ENCODE data around the gene VWC2L.

Gene VWC2L

DNA sequence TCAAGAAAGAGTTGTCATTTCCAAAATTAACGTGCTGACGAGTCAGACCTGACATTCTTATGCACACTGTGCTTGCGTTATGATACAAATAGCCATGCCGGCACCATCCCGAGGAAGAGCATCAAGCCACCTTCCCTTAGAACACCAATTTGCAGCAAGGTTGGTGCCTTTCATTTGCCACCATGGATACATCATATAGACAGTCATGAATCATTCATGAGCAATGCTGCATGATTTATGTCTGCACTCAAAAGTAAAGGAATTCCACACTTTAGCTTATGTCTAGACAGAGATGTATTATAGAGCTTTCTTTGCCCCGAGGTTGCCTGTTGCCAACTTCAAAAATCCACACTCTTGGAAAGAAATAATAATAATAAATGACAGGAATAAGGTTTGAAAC is 166.9 kb downstream of the VWC2L start:
- no peak overlapping the region for H3K4me3 Mint-ChIP-seq
- no peak for ATAC-seq
- H3K27me3 Mint-ChIP-seq: peaks cover 10% of the 10 kb centered on the region
- no peaks in the 10 kb centered on the region for H3K36me3 Mint-ChIP-seq
- H3K4me1 Mint-ChIP-seq: peaks cover 6% of the 10 kb centered on the region
- H3K27ac Mint-ChIP-seq: no peak overlapping the region
- H3K9me3 Mint-ChIP-seq: no peaks in the 10 kb centered on the region

DNA sequence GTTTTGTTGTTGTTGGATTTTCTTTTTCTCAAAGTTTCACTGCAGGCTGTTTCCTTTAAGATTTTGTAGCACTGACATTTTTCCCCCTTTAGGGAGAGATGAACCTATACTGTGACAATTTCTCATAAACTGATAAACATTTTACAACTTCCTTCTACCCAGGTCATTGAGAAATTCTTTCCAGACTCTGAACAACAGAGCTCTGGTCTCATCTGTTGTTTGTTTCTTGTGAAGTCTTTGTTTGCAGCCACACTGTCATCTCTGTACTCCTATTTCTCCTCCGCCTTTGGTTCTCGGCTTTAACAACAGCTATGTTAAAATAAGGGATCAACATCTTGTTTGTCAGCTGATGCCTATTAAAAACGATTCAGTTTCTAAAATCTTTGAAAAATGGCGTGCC is 167.6 kb downstream of the VWC2L start:
- Mint-ChIP-seq H3K27ac (no peak overlapping the region), H3K27me3 (peaks cover 10% of the 10 kb centered on the region), H3K4me3 (no peak overlapping the region), H3K4me1 (peaks cover 6% of the 10 kb centered on the region), H3K9me3 (no peaks in the 10 kb centered on the region), H3K36me3 (no peaks in the 10 kb centered on the region)
- ATAC-seq: no peak

DNA sequence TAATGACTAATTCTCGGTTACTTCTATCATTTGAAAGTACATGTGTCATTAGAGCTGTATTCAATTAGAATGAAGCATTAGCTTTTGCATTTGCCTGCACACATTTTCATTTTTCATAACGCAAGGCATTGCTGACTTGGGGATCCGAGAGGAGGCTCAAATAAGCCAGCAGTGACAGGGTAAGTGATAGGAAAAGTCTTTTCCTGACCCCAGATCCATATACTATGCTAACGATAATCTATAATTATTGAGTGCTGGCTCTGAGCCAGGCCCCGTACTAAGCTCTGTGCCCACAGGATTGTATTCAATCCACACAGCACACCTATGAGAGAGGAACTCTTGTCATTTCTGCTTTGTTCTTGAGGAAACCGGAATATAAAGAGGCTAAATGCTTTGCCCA is 168.2 kb downstream of the VWC2L start:
- Mint-ChIP-seq H3K4me1 (peaks cover 6% of the 10 kb centered on the region), H3K36me3 (no peaks in the 10 kb centered on the region), H3K9me3 (no peaks in the 10 kb centered on the region), H3K4me3 (no peak overlapping the region), H3K27ac (no peak overlapping the region), H3K27me3 (peaks cover 10% of the 10 kb centered on the region)
- ATAC-seq: no peak

DNA sequence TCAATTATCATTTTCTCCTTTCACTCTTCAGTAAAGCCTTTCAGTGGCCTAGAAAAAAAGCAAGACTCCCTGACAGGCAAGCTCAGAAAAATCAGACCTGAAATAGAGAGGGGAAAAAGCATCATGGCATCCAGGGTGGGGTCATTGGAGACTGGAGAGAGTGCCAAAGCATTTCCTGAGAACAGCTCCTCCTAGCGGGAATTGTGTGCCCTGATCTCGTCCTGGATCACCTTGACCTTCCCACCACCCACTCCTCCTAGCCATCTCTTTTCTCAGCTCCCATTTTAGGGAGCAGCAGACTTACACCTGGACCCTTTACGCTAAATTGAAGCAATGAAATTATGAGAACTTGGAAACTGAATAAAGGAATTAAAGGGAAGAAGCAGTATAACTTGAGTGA is 176.6 kb downstream of the VWC2L start:
- H3K27me3 Mint-ChIP-seq: no peaks in the 10 kb centered on the region
- H3K9me3 Mint-ChIP-seq: no peaks in the 10 kb centered on the region
- no peak for ATAC-seq
- H3K4me3 Mint-ChIP-seq: no peak overlapping the region
- no peak overlapping the region for H3K27ac Mint-ChIP-seq
- no peaks in the 10 kb centered on the region for H3K36me3 Mint-ChIP-seq
- no peaks in the 10 kb centered on the region for H3K4me1 Mint-ChIP-seq

DNA sequence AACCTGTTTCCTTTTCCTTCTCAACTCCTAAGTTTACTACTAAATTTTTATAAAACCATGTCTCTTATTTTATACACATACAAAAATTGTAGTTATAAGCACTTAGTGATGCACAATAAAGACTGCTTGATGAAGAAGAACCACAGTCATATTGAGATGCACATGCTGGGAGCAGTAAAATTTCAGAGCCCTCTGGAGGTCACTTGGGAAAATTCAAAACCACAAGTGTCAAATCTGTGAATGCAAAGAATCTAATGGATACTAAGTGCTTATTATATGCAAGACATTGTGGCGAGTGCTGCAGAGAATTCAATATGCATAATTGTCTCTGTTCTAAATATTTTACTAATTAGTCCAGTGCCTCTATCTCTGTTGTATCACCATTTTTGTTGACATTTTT is 180.5 kb downstream of the VWC2L start:
- no peaks in the 10 kb centered on the region for H3K36me3 Mint-ChIP-seq
- no peak for ATAC-seq
- no peaks in the 10 kb centered on the region for H3K9me3 Mint-ChIP-seq
- H3K27me3 Mint-ChIP-seq: no peaks in the 10 kb centered on the region
- H3K4me3 Mint-ChIP-seq: no peak overlapping the region
- no peak overlapping the region for H3K27ac Mint-ChIP-seq
- no peaks in the 10 kb centered on the region for H3K4me1 Mint-ChIP-seq

DNA sequence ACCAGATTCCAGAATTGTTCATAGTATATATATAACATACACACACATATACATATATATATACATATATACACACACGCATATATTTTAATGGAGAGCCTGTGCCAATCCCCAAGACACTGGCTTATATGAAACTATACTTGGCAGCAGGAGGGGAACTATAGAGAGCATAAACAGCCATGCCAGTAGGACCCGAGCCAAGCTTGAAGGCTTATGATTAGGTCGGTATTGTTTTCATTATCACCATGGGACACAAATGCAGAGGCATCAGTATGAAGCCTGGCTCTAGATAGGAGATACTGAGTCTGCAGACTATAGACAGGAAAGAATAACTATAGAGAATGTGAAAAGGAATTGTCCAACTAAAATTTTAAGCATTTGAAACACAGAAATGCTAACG is 181.2 kb downstream of the VWC2L start:
- no peak overlapping the region for H3K4me3 Mint-ChIP-seq
- no peak for ATAC-seq
- H3K4me1 Mint-ChIP-seq: no peaks in the 10 kb centered on the region
- H3K27ac Mint-ChIP-seq: no peak overlapping the region
- H3K9me3 Mint-ChIP-seq: no peaks in the 10 kb centered on the region
- no peaks in the 10 kb centered on the region for H3K27me3 Mint-ChIP-seq
- no peaks in the 10 kb centered on the region for H3K36me3 Mint-ChIP-seq

DNA sequence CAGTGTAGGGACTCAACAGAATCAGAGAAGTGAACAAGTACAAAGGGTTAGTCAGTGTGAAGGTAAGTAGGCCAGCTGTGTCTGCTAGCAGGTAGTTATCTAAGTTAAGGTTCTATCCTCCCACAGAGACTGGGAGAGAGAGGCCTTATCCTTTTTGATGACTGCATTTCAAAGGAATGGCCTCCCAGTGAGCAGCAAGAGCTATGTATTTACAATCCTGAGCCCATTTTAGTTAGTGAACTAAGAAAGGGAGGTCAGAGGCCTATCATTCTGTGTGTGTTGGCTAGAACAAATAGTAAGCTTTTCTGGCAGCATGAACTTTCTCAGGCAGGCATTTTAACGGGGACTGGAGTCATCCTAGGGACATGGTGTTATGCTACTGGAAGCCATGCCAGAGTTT is 182.9 kb downstream of the VWC2L start:
- Mint-ChIP-seq H3K4me3 (no peak overlapping the region), H3K36me3 (no peaks in the 10 kb centered on the region)

DNA sequence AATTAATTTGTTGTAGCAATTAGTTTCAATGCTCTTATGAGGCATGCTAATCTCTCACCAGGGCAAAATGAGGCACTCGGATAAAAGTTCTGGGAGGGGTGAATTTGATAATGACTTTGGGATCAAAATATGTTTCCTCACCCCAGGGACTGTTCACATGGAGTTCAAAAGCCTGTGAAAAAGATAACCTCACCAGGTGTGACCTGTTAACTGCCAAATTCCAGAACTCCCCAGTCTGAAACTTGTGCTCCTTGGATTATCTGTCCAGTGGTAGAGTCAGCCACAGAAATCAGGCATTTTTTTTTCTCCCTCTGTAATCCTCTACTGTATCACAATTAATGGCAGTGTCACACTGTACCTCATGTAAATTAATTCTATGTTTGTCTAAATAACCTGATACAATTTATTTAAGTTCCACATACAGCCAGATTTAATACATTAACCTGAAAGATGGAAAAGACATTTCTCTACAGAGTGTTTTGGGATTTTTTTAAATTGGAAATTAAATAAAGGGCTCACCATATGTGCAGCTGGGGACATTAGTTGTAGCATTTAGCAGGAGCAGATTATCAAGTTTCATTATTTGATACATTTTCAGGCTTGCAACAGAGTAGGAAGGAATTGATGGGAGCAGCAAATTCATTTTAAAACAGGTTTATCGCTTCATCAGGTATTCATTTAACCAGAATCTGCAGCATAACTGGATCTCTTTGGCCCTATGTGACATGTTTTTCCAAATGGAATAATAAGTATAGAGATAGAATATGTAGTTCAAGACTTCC is 191.2 kb downstream of the VWC2L start:
- Mint-ChIP-seq H3K27ac (no peak overlapping the region), H3K4me1 (no peaks in the 10 kb centered on the region), H3K36me3 (no peaks in the 10 kb centered on the region), H3K4me3 (no peak overlapping the region), H3K9me3 (no peaks in the 10 kb centered on the region), H3K27me3 (no peaks in the 10 kb centered on the region)
- ATAC-seq: no peak

More for the DNA sequence above, 182.9 kb downstream of the VWC2L start:
- Mint-ChIP-seq H3K27me3 (no peaks in the 10 kb centered on the region), H3K9me3 (no peaks in the 10 kb centered on the region), H3K27ac (no peak overlapping the region), H3K4me1 (no peaks in the 10 kb centered on the region)
- no peak for ATAC-seq

DNA sequence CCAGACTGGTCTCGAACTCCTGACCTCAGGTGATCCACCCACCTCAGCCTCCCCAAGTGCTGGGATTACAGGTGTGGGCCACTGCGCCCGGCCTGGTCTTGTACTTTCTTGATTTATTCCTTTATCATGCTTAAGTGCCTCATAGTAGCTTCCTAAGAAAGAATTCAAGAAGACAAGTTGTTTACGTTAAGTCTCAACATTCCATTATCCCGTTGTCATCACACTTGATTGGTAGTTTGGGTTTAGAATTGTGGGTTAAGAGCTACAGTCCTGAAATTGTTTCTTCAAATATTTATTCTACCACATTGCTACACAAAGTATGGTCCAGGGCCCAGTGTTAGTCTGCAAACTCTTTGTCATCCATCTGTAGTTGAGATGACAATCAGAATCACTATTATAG is 194.0 kb downstream of the VWC2L start:
- H3K36me3 Mint-ChIP-seq: no peaks in the 10 kb centered on the region
- H3K4me1 Mint-ChIP-seq: no peaks in the 10 kb centered on the region
- no peak overlapping the region for H3K4me3 Mint-ChIP-seq
- no peaks in the 10 kb centered on the region for H3K27me3 Mint-ChIP-seq
- H3K9me3 Mint-ChIP-seq: no peaks in the 10 kb centered on the region
- ATAC-seq: no peak
- no peak overlapping the region for H3K27ac Mint-ChIP-seq

DNA sequence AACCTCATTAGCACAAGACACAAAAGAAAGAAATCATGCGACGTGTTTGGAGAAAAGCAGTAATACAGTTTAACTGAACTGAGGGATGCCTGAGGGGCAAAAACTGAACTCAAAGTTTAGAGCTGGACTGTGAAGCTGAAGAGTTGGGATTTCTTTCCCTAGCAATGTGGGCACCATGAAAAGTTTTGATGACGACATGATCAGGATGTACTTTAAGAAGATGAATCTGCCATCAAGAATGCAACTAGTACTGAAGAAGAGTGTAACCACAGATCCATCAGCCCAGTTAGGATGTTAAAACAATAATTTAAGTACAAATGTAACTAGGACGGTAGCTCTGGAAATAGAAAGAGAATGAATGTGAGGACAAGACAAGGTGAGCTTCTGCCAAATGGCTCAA is 196.2 kb downstream of the VWC2L start:
- no peak for ATAC-seq
- Mint-ChIP-seq H3K27ac (no peak overlapping the region), H3K4me1 (no peaks in the 10 kb centered on the region), H3K4me3 (no peak overlapping the region), H3K9me3 (no peaks in the 10 kb centered on the region), H3K36me3 (no peaks in the 10 kb centered on the region), H3K27me3 (no peaks in the 10 kb centered on the region)

DNA sequence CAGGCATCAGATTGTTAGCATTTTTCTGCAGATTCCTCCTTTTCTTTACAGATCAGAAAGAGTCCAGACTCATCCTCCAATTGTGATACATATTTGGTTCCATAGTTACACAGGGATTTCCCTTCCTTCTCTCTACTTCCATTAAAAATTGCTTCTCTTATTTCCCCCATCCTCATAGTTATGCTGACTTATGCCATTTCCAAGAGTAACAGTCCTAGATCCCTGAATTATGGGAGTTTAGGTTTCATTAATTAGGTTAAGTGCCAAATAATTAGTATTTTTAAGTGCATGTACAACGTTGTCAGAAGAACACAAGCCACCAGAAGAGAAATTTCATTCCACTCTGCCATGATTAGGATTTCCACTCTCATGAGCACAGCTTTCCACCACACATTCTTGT is 200.2 kb downstream of the VWC2L start:
- Mint-ChIP-seq H3K4me3 (no peak overlapping the region), H3K36me3 (no peaks in the 10 kb centered on the region), H3K27me3 (no peaks in the 10 kb centered on the region), H3K27ac (no peak overlapping the region), H3K4me1 (no peaks in the 10 kb centered on the region), H3K9me3 (peaks cover 3% of the 10 kb centered on the region)
- no peak for ATAC-seq

DNA sequence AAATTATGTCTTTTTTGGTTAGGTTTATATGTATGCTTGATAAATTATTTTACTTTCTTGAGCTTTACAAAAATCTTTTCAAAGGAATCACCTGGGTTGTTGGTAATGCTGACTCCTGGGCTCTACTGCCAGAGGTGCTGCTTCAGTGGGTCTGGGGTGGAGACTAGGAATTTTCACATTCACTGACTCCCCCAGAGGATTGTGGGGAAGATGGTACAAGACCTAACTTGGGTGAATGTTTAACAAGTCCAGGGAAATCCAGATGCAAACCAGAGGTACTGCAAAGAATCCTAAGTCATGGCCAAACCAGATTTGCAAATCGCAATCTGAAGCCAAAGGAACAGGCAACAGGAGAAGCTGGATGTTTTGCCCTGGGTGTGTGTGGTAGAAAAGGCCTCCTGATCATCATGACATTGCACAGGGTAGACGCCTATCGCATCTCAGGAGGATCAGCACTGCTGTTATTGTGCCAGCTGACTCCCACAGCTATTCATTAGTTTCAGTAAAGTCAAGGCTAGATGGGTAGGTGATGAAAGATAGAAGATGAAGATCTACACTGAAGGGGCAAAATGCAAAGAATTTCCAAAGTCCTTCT is 213.4 kb downstream of the VWC2L start:
- no peaks in the 10 kb centered on the region for H3K4me1 Mint-ChIP-seq
- no peak overlapping the region for H3K4me3 Mint-ChIP-seq
- H3K27ac Mint-ChIP-seq: no peak overlapping the region
- ATAC-seq: no peak
- H3K27me3 Mint-ChIP-seq: no peaks in the 10 kb centered on the region
- H3K36me3 Mint-ChIP-seq: no peaks in the 10 kb centered on the region
- H3K9me3 Mint-ChIP-seq: no peaks in the 10 kb centered on the region

DNA sequence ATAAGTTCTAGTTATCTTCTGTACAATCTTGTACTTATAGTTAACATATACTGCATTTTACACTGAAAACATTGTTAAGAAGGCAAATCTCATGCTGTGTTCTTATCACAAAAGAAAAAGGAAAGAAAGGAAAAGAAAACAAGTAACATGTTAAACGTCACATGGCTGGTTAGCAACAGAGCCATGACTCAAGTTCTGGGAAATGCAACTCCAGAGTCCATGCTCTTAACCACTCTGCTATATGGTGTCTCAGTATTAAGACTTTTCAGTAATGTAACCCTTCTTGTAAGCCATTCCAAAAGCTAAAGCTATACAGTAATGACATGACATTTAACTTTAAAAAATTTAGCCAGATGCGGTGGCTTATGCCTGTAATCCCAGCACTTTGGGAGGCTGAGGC is 217.2 kb downstream of the VWC2L start:
- no peak for ATAC-seq
- no peaks in the 10 kb centered on the region for H3K9me3 Mint-ChIP-seq
- H3K36me3 Mint-ChIP-seq: no peaks in the 10 kb centered on the region
- no peak overlapping the region for H3K4me3 Mint-ChIP-seq
- H3K27ac Mint-ChIP-seq: no peak overlapping the region
- H3K27me3 Mint-ChIP-seq: no peaks in the 10 kb centered on the region
- no peaks in the 10 kb centered on the region for H3K4me1 Mint-ChIP-seq
